ENCODE data around the gene KDM6B. TPM values are rescaled to one million over a fixed set of nuclear protein-coding genes. Genes with fewer than 3 reads are reported as not detected.

Gene KDM6B
- total RNA-seq, 2 experiments from 2014 or later = 37.3 to 46.2 TPM

DNA sequence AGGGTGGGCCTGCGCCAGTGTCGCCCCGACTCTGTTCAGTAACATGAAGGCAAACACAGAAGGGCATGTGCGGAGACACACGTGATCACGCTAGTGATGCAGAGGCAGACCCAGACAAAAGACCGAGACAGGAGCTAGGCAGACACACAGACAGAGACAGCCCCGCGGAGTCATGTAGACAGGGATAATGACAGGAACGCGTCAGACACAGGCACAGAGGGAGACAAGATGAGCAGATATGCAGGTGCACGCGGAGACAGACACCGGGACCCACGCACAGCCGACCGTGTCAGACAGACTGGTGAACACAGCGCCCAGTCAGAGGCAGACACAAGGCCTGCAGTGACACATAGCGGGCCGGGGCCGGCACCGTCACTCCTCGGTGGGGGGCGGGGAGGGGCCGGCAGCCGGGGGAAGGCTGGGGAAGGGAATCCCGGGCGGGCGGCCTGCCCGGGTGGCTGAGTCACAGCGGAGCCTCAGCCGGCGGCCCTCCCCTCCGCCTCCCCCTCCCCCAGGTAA lies 7.4 kb downstream of the KDM6B start:
- H3K27ac Mint-ChIP-seq = peak overlapping the region; percentile 96
- H3K4me1 Mint-ChIP-seq = peaks cover 55% of the 10 kb centered on the region
- CTCF ChIA-PET = interaction anchor here (0.6 to 1.7 kb wide), 6 partner anchors 10 to 356 kb away, joined by 3 to 8 read pairs (median 3); partner anchors contain the start of genes CYB5D1, NAA38 and RNF227
- peak overlapping the region; percentile 97 for H3K4me3 Mint-ChIP-seq
- no peaks in the 10 kb centered on the region for H3K27me3 Mint-ChIP-seq
- H3K9me3 Mint-ChIP-seq (ENCODE audit: low read depth) = no peaks in the 10 kb centered on the region
- H3K36me3 Mint-ChIP-seq (ENCODE audit: low read depth) = peaks cover 23% of the 10 kb centered on the region
- ATAC-seq (peak; percentile 49), DNase-seq (peak; percentile 97)
- POLR2A ChIA-PET = interaction anchor here (1.1 kb wide), 1 partner anchor 16 kb away, joined by 4 read pairs; the partner anchor contains the start of gene NAA38
- intact Hi-C loops (cut with DNase I, micrococcal nuclease) = loop anchor here (5.0 to 10.0 kb wide), 11 partner anchors 154 to 797 kb away; partner anchors contain the start of genes CTDNEP1 (in 1 of the 2), ELP5 (in 1 of the 2), KCTD11 (in 1 of the 2) and NDEL1 (in 1 of the 2)

DNA sequence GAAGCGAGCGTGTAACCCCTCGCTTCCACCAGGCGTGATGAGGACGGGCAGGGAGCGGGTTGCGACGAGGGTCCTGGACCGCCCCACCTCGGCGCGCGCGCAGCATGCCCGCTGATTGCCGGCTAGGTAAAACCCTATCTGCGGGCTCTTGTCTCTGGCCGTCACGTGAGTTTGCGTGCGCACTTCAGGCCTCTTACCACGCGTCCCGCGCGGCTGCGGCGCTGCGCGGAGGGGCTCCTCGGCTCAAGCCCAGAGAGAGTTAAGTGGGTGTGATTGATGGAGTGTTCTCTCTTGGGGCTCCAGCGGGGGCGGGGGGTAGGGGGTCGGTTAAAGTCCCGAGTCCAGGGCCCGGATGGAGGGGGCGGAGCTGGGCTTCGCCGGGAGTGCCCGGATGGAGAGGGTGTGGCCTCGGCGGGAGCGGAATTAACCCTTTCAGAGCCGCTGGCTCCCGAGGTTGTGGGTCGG lies 7.9 kb downstream of the KDM6B start:
- ATAC-seq (peak; percentile 4), DNase-seq (peak; percentile 90)
- Mint-ChIP-seq H3K4me1 (peaks cover 53% of the 10 kb centered on the region), H3K27me3 (no peaks in the 10 kb centered on the region), H3K9me3 (ENCODE audit: low read depth) (no peaks in the 10 kb centered on the region), H3K4me3 (peak overlapping the region; percentile 97), H3K36me3 (ENCODE audit: low read depth) (peaks cover 26% of the 10 kb centered on the region), H3K27ac (peak overlapping the region; percentile 96)
- ChIA-PET POLR2A (interaction anchor here (0.8 to 1.1 kb wide), 3 partner anchors 15 to 401 kb away, joined by 3 to 4 read pairs (median 3); partner anchors contain the start of gene NAA38), CTCF (interaction anchor here (0.5 to 1.7 kb wide), 5 partner anchors 10 to 357 kb away, joined by 3 to 8 read pairs (median 3); partner anchors contain the start of gene RNF227)
- intact Hi-C loops (cut with DNase I, micrococcal nuclease) = loop anchor here (1.0 to 10.0 kb wide), 21 partner anchors 154 to 827 kb away; partner anchors contain the start of genes POLR2A (in 2 of the 2), WRAP53 (in 2 of the 2), CTC1 (in 1 of the 2) and CTDNEP1 (in 1 of the 2)

DNA sequence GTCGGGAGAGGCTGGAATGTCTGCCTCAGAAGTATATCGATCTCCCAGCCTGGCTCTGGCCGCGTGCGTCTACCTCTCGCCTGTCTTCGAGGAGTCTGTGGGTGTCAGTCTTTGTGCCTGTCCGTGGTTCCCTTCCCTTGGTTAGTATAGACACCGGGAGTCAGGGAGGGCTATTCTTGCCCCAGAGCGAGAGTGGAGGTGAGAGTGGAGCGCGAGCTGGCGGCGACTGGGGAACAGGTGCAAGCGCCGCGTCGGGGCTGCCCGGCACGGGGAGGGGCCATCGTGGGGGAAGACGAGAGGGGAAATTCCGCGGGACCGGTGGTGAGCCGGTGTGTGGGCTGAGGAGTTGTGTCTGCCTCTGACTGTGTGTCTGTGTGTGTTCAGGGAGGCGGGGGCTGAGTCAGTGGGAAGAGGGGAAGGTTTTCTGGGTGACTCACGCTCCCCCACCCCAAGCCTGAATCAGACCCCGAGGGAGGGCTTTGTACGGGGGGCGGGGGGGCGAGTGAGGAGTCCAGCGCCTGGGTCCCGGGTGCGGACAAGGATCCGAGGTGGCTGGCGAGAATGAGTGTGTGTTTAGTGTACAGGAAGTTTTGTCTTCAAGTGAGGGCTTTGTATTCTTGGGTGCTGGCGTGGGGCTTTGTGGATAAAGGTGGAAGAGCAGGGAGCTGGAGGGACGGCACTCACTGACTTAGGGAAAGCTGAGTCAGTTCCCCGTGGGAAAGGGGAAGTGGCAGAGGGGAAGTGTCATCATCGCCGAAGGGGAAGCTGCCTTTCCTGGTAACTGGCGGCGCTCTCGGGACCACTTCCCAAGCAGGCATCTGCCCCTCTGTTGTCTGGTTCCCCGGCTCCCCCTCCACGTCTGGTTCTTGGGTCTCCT lies 8.6 kb downstream of the KDM6B start:
- Mint-ChIP-seq H3K36me3 (ENCODE audit: low read depth) (peaks cover 32% of the 10 kb centered on the region), H3K4me3 (peak overlapping the region; percentile 97), H3K9me3 (ENCODE audit: low read depth) (no peaks in the 10 kb centered on the region), H3K27ac (peak overlapping the region; percentile 96), H3K27me3 (no peaks in the 10 kb centered on the region), H3K4me1 (peaks cover 49% of the 10 kb centered on the region)
- peak; percentile 97 for DNase-seq
- intact Hi-C loops (cut with DNase I, micrococcal nuclease) = loop anchor here (1.0 to 10.0 kb wide), 23 partner anchors 9 to 828 kb away; partner anchors contain the start of genes POLR2A (in 2 of the 2), WRAP53 (in 2 of the 2), CTC1 (in 1 of the 2) and CTDNEP1 (in 1 of the 2)
- ChIA-PET POLR2A (interaction anchor here (0.5 to 1.1 kb wide), 3 partner anchors 157 to 401 kb away, joined by 3 to 6 read pairs (median 3); no protein-coding TSS in a partner anchor), CTCF (interaction anchor here (0.5 to 1.7 kb wide), 4 partner anchors 9 to 295 kb away, joined by 3 to 8 read pairs (median 3); no protein-coding TSS in a partner anchor)
- ATAC-seq = peak; percentile 35

DNA sequence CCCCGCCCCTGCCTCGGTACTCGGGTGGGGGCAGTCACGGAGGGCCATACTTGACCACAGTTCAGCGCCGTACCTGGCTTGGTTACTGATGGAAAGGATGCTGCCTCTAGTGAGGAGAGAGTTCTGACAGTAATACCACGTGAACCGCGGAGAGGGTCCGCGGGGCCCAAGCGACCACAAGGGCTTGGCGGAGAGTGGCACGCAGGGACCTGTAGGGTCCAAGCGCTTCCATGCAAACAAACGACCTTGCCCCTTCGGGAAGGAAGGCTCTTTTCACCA lies 9.2 kb downstream of the KDM6B start:
- peak overlapping the region; percentile 97 for H3K4me3 Mint-ChIP-seq
- DNase-seq (peak; percentile 74), ATAC-seq (no peak)
- H3K4me1 Mint-ChIP-seq = peaks cover 49% of the 10 kb centered on the region
- peaks cover 35% of the 10 kb centered on the region for H3K36me3 Mint-ChIP-seq (ENCODE audit: low read depth)
- H3K27me3 Mint-ChIP-seq = no peaks in the 10 kb centered on the region
- intact Hi-C loops (cut with DNase I, micrococcal nuclease) = loop anchor here (1.0 to 10.0 kb wide), 19 partner anchors 8 to 828 kb away; partner anchors contain the start of genes CTDNEP1 (in 1 of the 2), EIF5A (in 1 of the 2), ELP5 (in 1 of the 2) and KCTD11 (in 1 of the 2)
- POLR2A ChIA-PET = interaction anchor here (1.1 kb wide), 1 partner anchor 402 kb away, joined by 3 read pairs; no protein-coding TSS in a partner anchor
- CTCF ChIA-PET = interaction anchor here (1.1 kb wide), 2 partner anchors 276 to 294 kb away, joined by 3 read pairs; no protein-coding TSS in a partner anchor
- H3K9me3 Mint-ChIP-seq (ENCODE audit: low read depth) = no peaks in the 10 kb centered on the region
- H3K27ac Mint-ChIP-seq = peak overlapping the region; percentile 96

DNA sequence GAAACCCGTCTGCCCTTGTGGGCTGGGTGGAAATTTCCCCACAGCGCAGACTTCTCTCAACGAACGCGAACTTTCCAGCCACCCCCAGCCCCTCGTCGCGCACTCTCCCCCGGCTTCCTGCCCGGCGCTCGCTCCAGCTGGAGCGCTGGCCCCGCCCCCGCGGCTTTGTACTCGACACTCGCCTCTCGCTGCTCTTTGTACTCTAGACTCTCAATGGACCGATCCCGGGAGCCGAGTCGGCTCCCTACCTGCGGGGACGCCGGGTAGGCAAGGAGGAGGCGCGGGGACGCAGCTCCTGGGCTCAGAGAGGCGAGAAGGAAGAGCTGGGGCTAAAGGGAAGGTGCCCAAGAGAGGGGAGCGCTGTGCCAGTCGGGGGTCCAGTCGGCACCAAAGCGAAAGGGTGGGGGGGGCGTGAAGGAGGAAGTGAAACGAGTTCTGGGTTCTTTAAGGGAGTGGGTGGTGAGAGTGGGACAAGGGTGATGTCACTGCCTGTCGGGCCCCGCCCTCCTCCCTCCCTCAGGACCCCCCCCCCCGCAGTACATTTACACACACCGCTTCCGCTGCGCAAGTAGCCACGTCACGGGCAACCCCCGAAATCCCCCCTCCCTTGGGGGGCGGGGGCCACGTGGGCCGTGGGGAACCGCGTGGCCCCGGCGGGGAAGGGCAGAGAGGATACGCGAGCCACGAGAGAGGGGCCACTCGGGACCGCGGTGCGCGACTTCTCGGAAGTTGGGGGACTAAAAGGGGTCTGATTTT lies 9.7 kb downstream of the KDM6B start:
- POLR2A ChIA-PET = no interaction called here
- H3K36me3 Mint-ChIP-seq (ENCODE audit: low read depth) = peaks cover 37% of the 10 kb centered on the region

DNA sequence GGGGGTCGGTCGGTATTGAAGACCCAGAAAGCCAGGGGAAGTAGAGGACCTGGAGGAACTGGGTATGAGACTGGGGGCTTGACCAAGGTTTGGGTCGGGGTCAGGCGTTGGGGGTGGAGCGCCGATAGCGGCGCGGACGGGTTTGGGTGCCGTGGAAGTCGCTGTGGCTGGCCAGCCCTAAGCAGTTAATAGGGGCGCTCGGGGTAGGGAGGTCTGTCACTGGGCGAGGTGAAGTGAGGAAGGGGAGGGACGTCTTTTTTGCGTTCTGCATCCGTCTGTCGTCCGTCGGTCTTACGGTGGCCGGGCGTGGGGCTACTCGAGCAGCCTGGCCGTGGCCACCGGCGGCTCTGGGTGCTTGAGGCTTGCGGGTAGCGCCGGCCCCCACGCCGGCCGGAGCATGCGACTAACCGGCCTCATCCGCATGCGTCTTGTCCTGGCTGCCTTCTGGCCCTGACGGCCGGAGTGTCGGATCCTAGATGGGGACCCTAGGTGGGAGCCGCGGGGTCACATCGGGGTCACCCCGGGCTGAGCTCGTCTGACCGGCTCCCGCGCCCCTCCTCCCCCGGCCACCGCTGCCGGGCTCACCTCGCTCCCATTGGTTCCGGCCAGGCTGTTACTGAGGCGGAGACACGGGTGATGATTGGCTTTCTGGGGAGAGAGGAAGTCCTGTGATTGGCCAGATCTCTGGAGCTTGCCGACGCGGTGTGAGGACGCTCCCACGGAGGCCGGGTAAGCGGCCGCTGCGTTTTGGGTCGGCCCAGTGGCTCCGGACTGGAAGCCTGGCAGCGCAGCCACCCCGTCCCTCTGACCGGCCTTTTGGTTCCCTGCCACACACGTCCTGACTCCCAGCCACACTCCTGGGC lies 10.5 kb downstream of the KDM6B start:
- no peaks in the 10 kb centered on the region for H3K9me3 Mint-ChIP-seq (ENCODE audit: low read depth)
- CTCF ChIA-PET = interaction anchor here (0.6 to 2.5 kb wide), 12 partner anchors 10 to 264 kb away, joined by 3 to 18 read pairs (median 4); partner anchors contain the start of genes KCNAB3, KDM6B and NAA38
- POLR2A ChIA-PET = interaction anchor here (0.6 to 1.6 kb wide), 8 partner anchors 9 to 602 kb away, joined by 3 to 6 read pairs (median 4); partner anchors contain the start of genes GABARAP, NAA38 and TP53
- H3K27ac Mint-ChIP-seq = peak overlapping the region; percentile 96
- peak overlapping the region; percentile 97 for H3K4me3 Mint-ChIP-seq
- peak; percentile 51 for ATAC-seq
- intact Hi-C loops (cut with DNase I, micrococcal nuclease) = loop anchor here (1.0 to 10.0 kb wide), 15 partner anchors 9 to 800 kb away; partner anchors contain the start of genes NAA38 (in 2 of the 2), CNTROB (in 1 of the 2), CTDNEP1 (in 1 of the 2) and ELP5 (in 1 of the 2)
- H3K27me3 Mint-ChIP-seq = no peaks in the 10 kb centered on the region
- DNase-seq = peak; percentile 92
- H3K4me1 Mint-ChIP-seq = peaks cover 40% of the 10 kb centered on the region
- peaks cover 35% of the 10 kb centered on the region for H3K36me3 Mint-ChIP-seq (ENCODE audit: low read depth)

More for the DNA sequence above, 9.7 kb downstream of the KDM6B start:
- H3K4me1 Mint-ChIP-seq = peaks cover 46% of the 10 kb centered on the region
- H3K9me3 Mint-ChIP-seq (ENCODE audit: low read depth) = no peaks in the 10 kb centered on the region
- no peaks in the 10 kb centered on the region for H3K27me3 Mint-ChIP-seq
- H3K27ac Mint-ChIP-seq = peak overlapping the region; percentile 96
- intact Hi-C loops (cut with DNase I, micrococcal nuclease) = loop anchor here (1.0 to 10.0 kb wide), 22 partner anchors 8 to 829 kb away; partner anchors contain the start of genes NAA38 (in 2 of the 2), CNTROB (in 1 of the 2), CTDNEP1 (in 1 of the 2) and EIF5A (in 1 of the 2)
- peak; percentile 20 for ATAC-seq
- DNase-seq = peak; percentile 94
- H3K4me3 Mint-ChIP-seq = peak overlapping the region; percentile 97
- CTCF ChIA-PET = interaction anchor here (0.6 to 2.5 kb wide), 4 partner anchors 9 to 294 kb away, joined by 3 to 18 read pairs (median 3); partner anchors contain the start of gene KDM6B

DNA sequence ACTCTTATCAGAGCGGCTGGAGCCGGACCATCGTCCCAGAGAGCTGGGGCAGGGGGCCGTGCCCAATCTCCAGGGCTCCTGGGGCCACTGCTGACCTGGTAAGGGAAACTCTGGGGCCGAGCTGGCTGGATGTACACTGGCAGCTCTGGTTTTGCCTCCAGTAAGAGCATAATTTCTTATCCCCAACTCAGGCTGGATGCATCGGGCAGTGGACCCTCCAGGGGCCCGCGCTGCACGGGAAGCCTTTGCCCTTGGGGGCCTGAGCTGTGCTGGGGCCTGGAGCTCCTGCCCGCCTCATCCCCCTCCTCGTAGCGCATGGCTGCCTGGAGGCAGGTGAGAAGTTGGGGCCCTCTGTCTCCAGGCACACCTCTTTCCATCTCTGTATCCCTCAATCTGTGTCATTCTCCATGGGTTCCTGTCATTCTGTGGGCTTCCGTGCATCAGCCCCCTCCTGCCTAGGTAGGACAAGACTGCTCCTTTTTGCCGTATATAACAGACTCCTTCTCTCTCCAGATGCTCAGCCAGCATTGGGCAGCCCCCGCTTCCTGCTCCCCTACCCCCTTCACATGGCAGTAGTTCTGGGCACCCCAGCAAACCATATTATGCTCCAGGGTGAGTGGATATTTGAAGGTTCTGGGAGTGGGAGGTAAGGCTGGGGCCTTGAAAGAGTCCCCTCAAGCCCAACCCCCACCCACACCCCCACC lies 11.5 kb downstream of the KDM6B start:
- ChIA-PET POLR2A (interaction anchor here (0.6 to 1.6 kb wide), 7 partner anchors 10 to 603 kb away, joined by 3 to 6 read pairs (median 3); partner anchors contain the start of genes GABARAP and NAA38), CTCF (interaction anchor here (0.5 to 2.5 kb wide), 10 partner anchors 11 to 1420 kb away, joined by 3 to 18 read pairs (median 4); partner anchors contain the start of genes KCNAB3, KDM6B and NAA38)
- Mint-ChIP-seq H3K4me3 (peak overlapping the region; percentile 97), H3K27me3 (no peaks in the 10 kb centered on the region), H3K36me3 (ENCODE audit: low read depth) (peaks cover 34% of the 10 kb centered on the region), H3K27ac (peak overlapping the region; percentile 67), H3K9me3 (ENCODE audit: low read depth) (no peaks in the 10 kb centered on the region), H3K4me1 (peaks cover 40% of the 10 kb centered on the region)
- intact Hi-C loops (cut with DNase I, micrococcal nuclease) = loop anchor here (10.0 kb wide), 2 partner anchors 361 to 801 kb away; partner anchors contain the start of genes POLR2A (in 1 of the 2), SLC16A11 (in 1 of the 2) and SLC35G6 (in 1 of the 2)
- DNase-seq = no peak
- ATAC-seq = no peak

DNA sequence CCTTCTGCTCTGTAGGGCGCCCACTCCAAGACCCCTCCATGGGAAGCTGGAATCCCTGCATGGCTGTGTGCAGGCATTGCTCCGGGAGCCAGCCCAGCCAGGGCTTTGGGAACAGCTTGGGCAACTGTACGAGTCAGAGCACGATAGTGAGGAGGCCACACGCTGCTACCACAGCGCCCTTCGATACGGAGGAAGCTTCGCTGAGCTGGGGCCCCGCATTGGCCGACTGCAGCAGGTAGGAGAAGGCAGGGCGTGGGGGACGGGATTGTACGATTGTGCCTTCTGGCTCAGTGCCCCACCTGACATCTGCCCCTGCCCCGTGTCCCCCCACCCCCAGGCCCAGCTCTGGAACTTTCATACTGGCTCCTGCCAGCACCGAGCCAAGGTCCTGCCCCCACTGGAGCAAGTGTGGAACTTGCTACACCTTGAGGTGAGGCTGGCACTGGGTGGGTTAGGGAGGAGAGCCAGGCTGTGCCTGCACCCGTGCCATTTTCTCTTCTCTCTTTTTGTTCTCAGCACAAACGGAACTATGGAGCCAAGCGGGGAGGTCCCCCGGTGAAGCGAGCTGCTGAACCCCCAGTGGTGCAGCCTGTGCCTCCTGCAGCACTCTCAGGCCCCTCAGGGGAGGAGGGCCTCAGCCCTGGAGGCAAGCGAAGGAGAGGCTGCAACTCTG lies 12.2 kb downstream of the KDM6B start:
- Mint-ChIP-seq H3K27ac (no peak overlapping the region), H3K9me3 (ENCODE audit: low read depth) (no peaks in the 10 kb centered on the region), H3K27me3 (no peaks in the 10 kb centered on the region), H3K4me1 (peaks cover 40% of the 10 kb centered on the region), H3K36me3 (ENCODE audit: low read depth) (peaks cover 34% of the 10 kb centered on the region), H3K4me3 (peak overlapping the region; percentile 97)
- no peak for DNase-seq
- ChIA-PET POLR2A (interaction anchor here (1.6 kb wide), 1 partner anchor 11 kb away, joined by 6 read pairs; the partner anchor contains the start of gene NAA38), CTCF (interaction anchor here (0.5 to 2.5 kb wide), 5 partner anchors 11 to 1419 kb away, joined by 3 to 18 read pairs (median 5); partner anchors contain the start of genes KDM6B and NAA38)
- no peak for ATAC-seq
- intact Hi-C loops (cut with DNase I, micrococcal nuclease) = loop anchor here (10.0 kb wide), 2 partner anchors 361 to 801 kb away; partner anchors contain the start of genes POLR2A (in 1 of the 2), SLC16A11 (in 1 of the 2) and SLC35G6 (in 1 of the 2)

All from activated CD4-positive, alpha-beta T cell treated with anti-CD3 and anti-CD28 coated beads for 36 hours (primary cell).